Activated naive CD4-positive, alpha-beta T cell treated with anti-CD3 and anti-CD28 coated beads for 36 hours (primary cell): Measurements from ENCODE around the gene KRT73. TPM values are rescaled to one million over a fixed set of nuclear protein-coding genes. Genes with fewer than 3 reads are reported as not detected.

ENCODE experiments used
- total RNA-seq, 2 experiments: library from RNA; stranded (reverse); gene quantifications; one replicate each; pipeline ENCODE4 v1.2.3, GENCODE V29; 2021

Gene KRT73
- total RNA-seq, 2 experiments from 2014 or later = 1.4 to 2.1 TPM

Other genes starting within 250 kb of the KRT73 start
- gene KRT84, start 232.9 kb downstream of the KRT73 start, total RNA-seq = not detected
- not detected for gene KRT82, start 212.2 kb downstream of the KRT73 start, total RNA-seq
- not detected for gene KRT75, start 184.2 kb downstream of the KRT73 start, total RNA-seq
- not detected for gene KRT6B, start 166.4 kb downstream of the KRT73 start, total RNA-seq
- gene KRT6C, start 144.8 kb downstream of the KRT73 start, total RNA-seq = not detected
- gene KRT6A, start 125.3 kb downstream of the KRT73 start, total RNA-seq = not detected
- not detected for gene KRT5, start 98.2 kb downstream of the KRT73 start, total RNA-seq
- not detected for gene KRT71, start 65.4 kb downstream of the KRT73 start, total RNA-seq
- not detected for gene KRT74, start 44.7 kb downstream of the KRT73 start, total RNA-seq
- 1 to 10 TPM; 2.3 TPM for gene KRT72, start 17.1 kb downstream of the KRT73 start, total RNA-seq
- gene KRT2, start 33.7 kb upstream of the KRT73 start, total RNA-seq = not detected
- not detected for gene KRT1, start 61.8 kb upstream of the KRT73 start, total RNA-seq
- not detected for gene KRT77, start 85.0 kb upstream of the KRT73 start, total RNA-seq
- gene KRT76, start 158.8 kb upstream of the KRT73 start, total RNA-seq = not detected
- gene KRT3, start 177.6 kb upstream of the KRT73 start, total RNA-seq = not detected
- gene KRT4, start 195.6 kb upstream of the KRT73 start, total RNA-seq = not detected
- not detected for gene KRT79, start 215.8 kb upstream of the KRT73 start, total RNA-seq
- gene KRT78, start 230.4 kb upstream of the KRT73 start, total RNA-seq = not detected